Measurements from ENCODE around the gene NAA60. TPM values are rescaled to one million over a fixed set of nuclear protein-coding genes. Genes with fewer than 3 reads are reported as not detected.
A peak's percentile ranks its signal among the peaks of the same experiment; 100 is the strongest.

Gene NAA60
- total and polyA plus RNA-seq, 2 of the 13 experiments (the other 11 are each of a cell fraction or from before 2014, with no cell fraction given) = 14.7 to 32.0 TPM

- TF ChIP-seq, protein P1, sequence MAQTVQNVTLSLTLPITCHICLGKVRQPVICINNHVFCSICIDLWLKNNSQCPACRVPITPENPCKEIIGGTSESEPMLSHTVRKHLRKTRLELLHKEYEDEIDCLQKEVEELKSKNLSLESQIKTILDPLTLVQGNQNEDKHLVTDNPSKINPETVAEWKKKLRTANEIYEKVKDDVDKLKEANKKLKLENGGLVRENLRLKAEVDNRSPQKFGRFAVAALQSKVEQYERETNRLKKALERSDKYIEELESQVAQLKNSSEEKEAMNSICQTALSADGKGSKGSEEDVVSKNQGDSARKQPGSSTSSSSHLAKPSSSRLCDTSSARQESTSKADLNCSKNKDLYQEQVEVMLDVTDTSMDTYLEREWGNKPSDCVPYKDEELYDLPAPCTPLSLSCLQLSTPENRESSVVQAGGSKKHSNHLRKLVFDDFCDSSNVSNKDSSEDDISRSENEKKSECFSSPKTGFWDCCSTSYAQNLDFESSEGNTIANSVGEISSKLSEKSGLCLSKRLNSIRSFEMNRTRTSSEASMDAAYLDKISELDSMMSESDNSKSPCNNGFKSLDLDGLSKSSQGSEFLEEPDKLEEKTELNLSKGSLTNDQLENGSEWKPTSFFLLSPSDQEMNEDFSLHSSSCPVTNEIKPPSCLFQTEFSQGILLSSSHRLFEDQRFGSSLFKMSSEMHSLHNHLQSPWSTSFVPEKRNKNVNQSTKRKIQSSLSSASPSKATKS (CRISPR knock-in tag; IDR thresholded peaks at IDR 0.05) = no peak
- no peak for TF ChIP-seq RBAK (CRISPR knock-in tag; IDR thresholded peaks at IDR 0.05)
- no peak for TF ChIP-seq ZUFSP (CRISPR knock-in tag; IDR thresholded peaks at IDR 0.05; ENCODE audit: borderline replicate concordance)
- no peak for TF ChIP-seq ZFP1 (CRISPR knock-in tag; IDR thresholded peaks at IDR 0.05)
- no peak for TF ChIP-seq MIER2 (CRISPR knock-in tag; IDR thresholded peaks at IDR 0.05)
- TF ChIP-seq, protein P2, sequence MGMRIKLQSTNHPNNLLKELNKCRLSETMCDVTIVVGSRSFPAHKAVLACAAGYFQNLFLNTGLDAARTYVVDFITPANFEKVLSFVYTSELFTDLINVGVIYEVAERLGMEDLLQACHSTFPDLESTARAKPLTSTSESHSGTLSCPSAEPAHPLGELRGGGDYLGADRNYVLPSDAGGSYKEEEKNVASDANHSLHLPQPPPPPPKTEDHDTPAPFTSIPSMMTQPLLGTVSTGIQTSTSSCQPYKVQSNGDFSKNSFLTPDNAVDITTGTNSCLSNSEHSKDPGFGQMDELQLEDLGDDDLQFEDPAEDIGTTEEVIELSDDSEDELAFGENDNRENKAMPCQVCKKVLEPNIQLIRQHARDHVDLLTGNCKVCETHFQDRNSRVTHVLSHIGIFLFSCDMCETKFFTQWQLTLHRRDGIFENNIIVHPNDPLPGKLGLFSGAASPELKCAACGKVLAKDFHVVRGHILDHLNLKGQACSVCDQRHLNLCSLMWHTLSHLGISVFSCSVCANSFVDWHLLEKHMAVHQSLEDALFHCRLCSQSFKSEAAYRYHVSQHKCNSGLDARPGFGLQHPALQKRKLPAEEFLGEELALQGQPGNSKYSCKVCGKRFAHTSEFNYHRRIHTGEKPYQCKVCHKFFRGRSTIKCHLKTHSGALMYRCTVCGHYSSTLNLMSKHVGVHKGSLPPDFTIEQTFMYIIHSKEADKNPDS (CRISPR knock-in tag; IDR thresholded peaks at IDR 0.05) = peak; percentile 50; the same call in 1 of the 2 replicates
- peak; percentile 24; the same call in 1 of the 2 replicates for TF ChIP-seq ZNF788 (CRISPR knock-in tag; IDR thresholded peaks at IDR 0.05; ENCODE audit: borderline replicate concordance)
- TF ChIP-seq ZNF431 (CRISPR knock-in tag; IDR thresholded peaks at IDR 0.05; ENCODE audit: borderline replicate concordance, low read depth) = no peak
- TF ChIP-seq FIP1L1 (IDR thresholded peaks at IDR 0.05; ENCODE audit: borderline replicate concordance, insufficient read depth, low read depth, low read length) = no peak
- TF ChIP-seq NKX3-1 (CRISPR knock-in tag; IDR thresholded peaks at IDR 0.05) = peak; percentile 92
- TF ChIP-seq PHF5A (CRISPR knock-in tag; IDR thresholded peaks at IDR 0.05; ENCODE audit: low read depth, unreplicated experiment) = no peak
- peak; percentile 62 for TF ChIP-seq CBX1 (IDR thresholded peaks at IDR 0.05; ENCODE audit: low read depth)
- 0 out of 4 replicates have a peak, but pooled peaks of 1 of the 2 experiments have one; percentile 9 for TF ChIP-seq EP300 (IDR thresholded peaks at IDR 0.05; ENCODE audit: low read depth in 2 of 2, low read length in 2 of 2)
- TF ChIP-seq EP300 (CRISPR knock-in tag; IDR thresholded peaks at IDR 0.05; ENCODE audit: borderline replicate concordance) = peak; percentile 26; the same call in 1 of the 2 replicates
- TF ChIP-seq ZNF644 (CRISPR knock-in tag; IDR thresholded peaks at IDR 0.05; ENCODE audit: low read depth) = no peak
- TF ChIP-seq KLF9 (CRISPR knock-in tag; IDR thresholded peaks at IDR 0.05; ENCODE audit: low read depth) = no peak
- TF ChIP-seq ZMYM2 (CRISPR knock-in tag; IDR thresholded peaks at IDR 0.05) = no peak
- peak; percentile 81; the same call in 1 of the 2 replicates for TF ChIP-seq TOPORS (CRISPR knock-in tag; IDR thresholded peaks at IDR 0.05)
- TF ChIP-seq ZNF33A (CRISPR knock-in tag; IDR thresholded peaks at IDR 0.05; ENCODE audit: borderline replicate concordance) = peak; percentile 61; the same call in 1 of the 2 replicates
- peak; percentile 91; the same call in 1 of the 2 replicates for TF ChIP-seq ZSCAN20 (CRISPR knock-in tag; IDR thresholded peaks at IDR 0.05; ENCODE audit: borderline replicate concordance)
- 0 out of 2 replicates have a peak, but pooled peaks have one; percentile 12 for TF ChIP-seq ZFP37 (CRISPR knock-in tag; IDR thresholded peaks at IDR 0.05; ENCODE audit: borderline replicate concordance)
- TF ChIP-seq ARID2 (CRISPR knock-in tag; IDR thresholded peaks at IDR 0.05; ENCODE audit: borderline replicate concordance) = peak; percentile 24; the same call in 1 of the 2 replicates
- TF ChIP-seq ZBTB20 (CRISPR knock-in tag; IDR thresholded peaks at IDR 0.05; ENCODE audit: borderline replicate concordance, low read depth) = peak; percentile 21; the same call in 1 of the 2 replicates
- TF ChIP-seq ZNF530 (CRISPR knock-in tag; IDR thresholded peaks at IDR 0.05; ENCODE audit: low read depth) = no peak
These were observed 14.2 kb downstream of the NAA60 start (continued) for GRCh38 chr16:3457434-3458252.
